Naive B cell (primary cell): ENCODE measurements around the gene MOV10. TPM values are rescaled to one million over a fixed set of nuclear protein-coding genes. Genes with fewer than 3 reads are reported as not detected.

Source experiments
- ATAC-seq, 2 donors: fragments of 150-1000 bp; cut with Tn5 transposase; 2 replicates each; pipeline ENCODE4 v1.10.0; 2021; ENCODE audit warnings: low read depth in 2 of 2, mild to moderate bottlenecking in 2 of 2, moderate library complexity in 2 of 2
- DNase-seq: peaks from one replicate; pipeline ENCODE4 v3.0.0; 2022
- H3K27ac Mint-ChIP-seq, 6 donors: one replicate each; pipeline ENCODE4 v1.8.0; 2020 to 2022; ENCODE audit warnings: mild to moderate bottlenecking in 6 of 6, mixed read lengths in 6 of 6, moderate library complexity in 5 of 6, inconsistent platforms in 2 of 6
- H3K27me3 Mint-ChIP-seq, 3 donors: one replicate each; pipeline ENCODE4 v1.8.0; 2021 to 2022; ENCODE audit warnings: mixed read lengths in 3 of 3, mild to moderate bottlenecking in 1 of 3
- H3K36me3 Mint-ChIP-seq, 2 donors: one replicate each; pipeline ENCODE4 v1.8.0; 2020 to 2022; ENCODE audit warnings: mixed read lengths in 2 of 2, inconsistent platforms in 1 of 2, mild to moderate bottlenecking in 1 of 2
- H3K4me1 Mint-ChIP-seq, 3 donors: one replicate each; pipeline ENCODE4 v1.8.0; 2020 to 2022; ENCODE audit warnings: mixed read lengths in 3 of 3, inconsistent platforms in 1 of 3, mild to moderate bottlenecking in 1 of 3, moderate library complexity in 1 of 3
- H3K4me3 Mint-ChIP-seq, 8 donors: one replicate each; pipeline ENCODE4 v1.8.0; 2020 to 2022; ENCODE audit warnings: mild to moderate bottlenecking in 8 of 8, mixed read lengths in 8 of 8, moderate library complexity in 8 of 8, inconsistent platforms in 2 of 8
- H3K9me3 Mint-ChIP-seq, 7 donors: one replicate each; pipeline ENCODE4 v1.8.0; 2020 to 2022; ENCODE audit warnings: mixed read lengths in 7 of 7, mild to moderate bottlenecking in 5 of 7, inconsistent platforms in 2 of 7, moderate library complexity in 1 of 7
- polyA plus RNA-seq, 6 donors: library from polyadenylated mRNA; unstranded; fragments of 300-500 nt; fragmentation: Illumina TruSeq; gene quantifications; one replicate each; pipeline ENCODE4 v1.2.3, GENCODE V29; 2021; ENCODE audit warnings: low read depth in 6 of 6

The MOV10 gene
- polyA plus RNA-seq, 6 donors from 2014 or later: 3.4 to 10.5 (median 9.8) TPM

GRCh38 chr1:112748396-112748795 lies 73.9 kb downstream of the MOV10 start:
- ATAC-seq (no peak), DNase-seq (no peak)
- Mint-ChIP-seq H3K36me3 (peaks cover 0 to 7% of the 10 kb centered on the region in 2 donors), H3K4me1 (peaks cover 0 to 7% (median 4%) of the 10 kb centered on the region in 3 donors), H3K27me3 (peaks cover 47 to 71% (median 50%) of the 10 kb centered on the region in 3 donors), H3K4me3 (no peak overlapping the region), H3K27ac (no peak overlapping the region), H3K9me3 (peaks cover 0 to 9% (median 4%) of the 10 kb centered on the region in 7 donors)

Other genes with a start within 250 kb of the MOV10 start
- gene WNT2B, start 165.7 kb upstream of the MOV10 start, polyA plus RNA-seq: under 1 TPM in 5 of 6 donors, not detected in 1; 0.03 to 0.59 (median 0.20) TPM
- 10 to 100 TPM; 10.7 to 22.0 (median 13.5) TPM for gene ST7L, start 55.5 kb upstream of the MOV10 start, polyA plus RNA-seq
- gene CAPZA1, start 54.8 kb upstream of the MOV10 start, polyA plus RNA-seq: 100 to 1,000 TPM; 202 to 291 (median 254) TPM
- 10 to 100 TPM; 34.7 to 85.7 (median 52.0) TPM for gene RHOC, start 32.5 kb downstream of the MOV10 start, polyA plus RNA-seq
- 1 to 10 TPM in 5 of 6 donors, under 1 TPM in 1; 0.48 to 3.1 (median 1.5) TPM for gene PPM1J, start 40.7 kb downstream of the MOV10 start, polyA plus RNA-seq